GM12878 (cell line): ENCODE results near the gene KCND2. TPM values are rescaled to one million over a fixed set of nuclear protein-coding genes. Genes with fewer than 3 reads are reported as not detected.

Experiments
- ATAC-seq: fragments of 200-7000 bp; cut with Tn5 transposase; 3 replicates; pipeline ENCODE4 v1.9.1; 2020; ENCODE audit warnings: mild to moderate bottlenecking, moderate library complexity
- BruUV-seq: library from RNA; stranded (reverse); fragments of 400-500 nt; replicated peaks from 2 replicates; lab custom pipeline; 2021; lab: Mats Ljungman, UMichigan
- CTCF ChIA-PET: fragments of 300-600 bp; sonication (Branson Sonifier 250); formaldehyde crosslinking; extraction: SDS; loops from one replicate; lab custom pipeline; 2021; ENCODE audit warnings: inconsistent platforms; lab: Yijun Ruan, JAX
- POLR2A ChIA-PET: fragments of 350-600 bp; formaldehyde crosslinking; extraction: SDS; loops from one replicate; lab custom pipeline; 2021; ENCODE audit warnings: inconsistent platforms; lab: Charles Lee
- RAD21 ChIA-PET: fragments of 300-600 bp; sonication (Branson Sonifier 250); formaldehyde crosslinking; loops from one replicate; lab custom pipeline; 2023; ENCODE audit warnings: antibody characterized with exemption; ENCODE audit not compliant: unreplicated experiment; lab: Charles Lee
- SMC1A ChIA-PET: fragments of 300-600 bp; sonication (Branson Sonifier 250); formaldehyde crosslinking; loops from one replicate; lab custom pipeline; 2023; ENCODE audit not compliant: unreplicated experiment, uncharacterized antibody; lab: Charles Lee
- DNase-seq: peaks from one replicate; pipeline ENCODE4 v3.0.0-alpha.2; 2011; ENCODE audit warnings: low read depth, low spot score
- FAIRE-seq: peaks from 3 replicates; lab custom pipeline; 2011; peaks lifted over from hg19 to GRCh38; lab: Jason Lieb, UNC
- H2AFZ ChIP-seq: 2 replicates; pipeline ENCODE4 v1.6.0; 2011; ENCODE audit warnings: low read depth, low read length, control low read depth; ENCODE audit not compliant: control insufficient read depth
- H3K27ac ChIP-seq: 2 replicates; pipeline ENCODE4 v1.5.1; 2011; ENCODE audit warnings: control low read depth; ENCODE audit not compliant: control insufficient read depth, insufficient read depth
- H3K27me3 ChIP-seq, 2 experiments: replicated peaks in 1 of 2; 2 replicates each; pipeline versions ENCODE4 v1.6.0 to v1.6.1; 2011; ENCODE audit warnings: low read length in 1 of 2; ENCODE audit not compliant: control insufficient read depth in 2 of 2, insufficient read depth in 2 of 2
- H3K36me3 ChIP-seq, 2 experiments: 2 replicates each; pipeline ENCODE4 v1.5.1; 2011; ENCODE audit warnings: low read length in 1 of 2; ENCODE audit not compliant: control insufficient read depth in 2 of 2, insufficient read depth in 2 of 2
- H3K4me1 ChIP-seq: 2 replicates; pipeline ENCODE4 v1.6.1; 2011; ENCODE audit warnings: mild to moderate bottlenecking, low read length, moderate library complexity, mixed read lengths; ENCODE audit not compliant: control insufficient read depth, insufficient read depth
- H3K4me2 ChIP-seq: 2 replicates; pipeline ENCODE4 v1.6.0; 2011; ENCODE audit warnings: control low read depth; ENCODE audit not compliant: control insufficient read depth, insufficient read depth
- H3K4me3 ChIP-seq: fragments of 200-600 bp; sonication (generic); 2 replicates; pipeline ENCODE4 v1.5.1; 2016
- H3K79me2 ChIP-seq: 2 replicates; pipeline ENCODE4 v1.6.0; 2011; ENCODE audit warnings: low read length; ENCODE audit not compliant: control insufficient read depth, insufficient read depth
- H3K9ac ChIP-seq: 2 replicates; pipeline ENCODE4 v1.8.0; 2011; ENCODE audit warnings: low read length, control low read depth, mixed read lengths; ENCODE audit not compliant: control insufficient read depth, insufficient read depth
- H3K9me3 ChIP-seq: replicated peaks from 3 replicates; pipeline ENCODE4 v1.5.1; 2011; ENCODE audit warnings: mild to moderate bottlenecking, low read length; ENCODE audit not compliant: control insufficient read depth, insufficient read depth
- H4K20me1 ChIP-seq: 2 replicates; pipeline ENCODE4 v1.6.0; 2011; ENCODE audit not compliant: control insufficient read depth, insufficient read depth
- BCL11A ChIP-seq: IDR thresholded peaks from 2 replicates; pipeline ENCODE4 v1.6.1; 2011; ENCODE audit warnings: low read depth, low read length
- BCL3 ChIP-seq: IDR thresholded peaks from 2 replicates; pipeline ENCODE4 v1.6.1; 2011; ENCODE audit warnings: borderline replicate concordance, low read depth, mild to moderate bottlenecking, moderate library complexity, low read length; ENCODE audit not compliant: insufficient read depth, poor library complexity, severe bottlenecking
- EZH2 ChIP-seq: IDR thresholded peaks from 2 replicates; pipeline ENCODE4 v1.6.1; 2012; ENCODE audit warnings: low read depth, mild to moderate bottlenecking, control low read depth, inconsistent platforms, low read length, borderline replicate concordance; ENCODE audit not compliant: control insufficient read depth
- PML ChIP-seq: IDR thresholded peaks from 2 replicates; pipeline ENCODE4 v1.6.1; 2012; ENCODE audit warnings: low read length, inconsistent platforms
- SMC3 ChIP-seq: IDR thresholded peaks from 2 replicates; pipeline ENCODE4 v1.6.1; 2011; ENCODE audit warnings: low read length, improper control_type of control experiment, borderline replicate concordance
- ZBTB33 ChIP-seq: fragments of 450-650 bp; IDR thresholded peaks from 2 replicates; pipeline ENCODE4 v1.6.1; 2017; ENCODE audit warnings: mild to moderate bottlenecking
- ZNF384 ChIP-seq: IDR thresholded peaks from 2 replicates; pipeline ENCODE4 v1.6.1; 2012; ENCODE audit warnings: low read depth, mild to moderate bottlenecking, low read length, improper control_type of control experiment, borderline replicate concordance
- WGBS: methylation state at CpG from one replicate; pipeline ENCODE4 v1.1.6; 2016; ENCODE audit warnings: low lambda C conversion rate; ENCODE audit not compliant: insufficient replicate concordance, insufficient coverage; ENCODE audit errors: missing lambda C conversion rate; 5-methylcytosine and 5-hydroxymethylcytosine counted together
- in situ Hi-C: fragments of 300-500 bp; cut with MboI; formaldehyde crosslinking; loops from 9 replicates; pipeline ENCODE4 v1.14.3; 2018; ENCODE audit warnings: mixed read lengths
- intact Hi-C: fragments of 100-400 bp; cut with micrococcal nuclease; formaldehyde crosslinking; loops from one replicate; pipeline ENCODE4 v1.14.2; 2022; ENCODE audit not compliant: unreplicated experiment
- polyA plus RNA-seq, 11 experiments: library from polyadenylated mRNA; depleted of rRNA in 4 of 11; unstranded in 6 of 11; stranded (reverse) in 5 of 11; fragments of >200 nt; fragmentation: Nextera tagmentation in 4 of 11; fragmentation: Illumina TruSeq in 1 of 11; extraction: Ambion mirVana in 4 of 11; extraction: Trizol in 1 of 11; gene quantifications; 1 replicate in 1 of 11; 2 replicates in 10 of 11; pipeline versions ENCODE4 v1.2.1 to v1.2.3, GENCODE V29; 2011 to 2016; ENCODE audit warnings: inconsistent platforms in 2 of 11, missing spikeins in 2 of 11, low read depth in 1 of 11
- total RNA-seq, 4 experiments: library from RNA; depleted of rRNA in 3 of 4; stranded (reverse); fragments of >200 nt in 3 of 4; fragmentation: Illumina TruSeq in 1 of 4; extraction: Trizol in 1 of 4; gene quantifications; 2 replicates each; pipeline versions ENCODE4 v1.2.1 to v1.2.3, GENCODE V29; 2013 to 2021

The KCND2 gene
- total and polyA plus RNA-seq, 10 of the 15 experiments (the other 5 are each of a cell fraction or from before 2014, with no cell fraction given), result 3.6 to 22.3 (median 6.3) TPM

- in situ Hi-C loops (no loop called here), intact Hi-C loops (no loop called here)
- FAIRE-seq (no peak), ATAC-seq (no peak), DNase-seq (no peak)
- no peaks in the 10 kb centered on the region for H4K20me1 ChIP-seq
- no peaks in the 10 kb centered on the region for H3K27me3 ChIP-seq
- no peak overlapping the region for H3K4me2 ChIP-seq
- no peak overlapping the region for H2AFZ ChIP-seq
- ChIA-PET CTCF (no interaction called here), POLR2A (no interaction called here), RAD21 (no interaction called here), SMC1A (interaction anchor here (1.2 kb wide), 1 partner anchor 333 kb away, joined by 3 read pairs; no protein-coding TSS in a partner anchor)
- no peak overlapping the region for H3K27ac ChIP-seq
- H3K4me3 ChIP-seq, result no peak overlapping the region
- peaks cover 4% of the 10 kb centered on the region for H3K4me1 ChIP-seq
- no peak overlapping the region for H3K9ac ChIP-seq
- H3K36me3 ChIP-seq, result no peaks in the 10 kb centered on the region
- H3K9me3 ChIP-seq, result no peaks in the 10 kb centered on the region
- H3K79me2 ChIP-seq, result no peaks in the 10 kb centered on the region
- WGBS, result 69% methylated on average over 1 of the region's 1 CpG
- BruUV-seq, result no TSS peak
- TF ChIP-seq SMC3 (no peak), ZNF384 (no peak), BCL3 (no peak), PML (no peak), ZBTB33 (no peak), EZH2 (no peak), BCL11A (no peak)
Observed at GRCh38 chr7:120611975-120612374, 339.0 kb downstream of the KCND2 start.
